Ammon's horn (tissue), 1 donor: Measurements from ENCODE around the gene GALNT18.

Experiments
- DNase-seq: peaks from one replicate; pipeline ENCODE4 v3.0.0-alpha.2; 2016; ENCODE audit warnings: low spot score

GALNT18 gene

GRCh38 chr11:11621573-11622339 lies at the start of gene GALNT18:
Gene GALNT18, minus strand, starts transcription at chr11:11622005.
- peak; percentile 97 for DNase-seq

GRCh38 chr11:11670574-11670973 lies 48.8 kb upstream of the GALNT18 start:
- DNase-seq, result no peak

- DNase-seq, result peak; percentile 44
Measured at GRCh38 chr11:11669233-11669846, 47.5 kb upstream of the GALNT18 start.

- DNase-seq, result no peak
Measured at GRCh38 chr11:11668781-11669180, 47.0 kb upstream of the GALNT18 start.

GRCh38 chr11:11668274-11668673 lies 46.5 kb upstream of the GALNT18 start:
- no peak for DNase-seq

- DNase-seq, result no peak
Measured at GRCh38 chr11:11667056-11667455, 45.3 kb upstream of the GALNT18 start.

GRCh38 chr11:11665407-11665806 lies 43.6 kb upstream of the GALNT18 start:
- no peak for DNase-seq

GRCh38 chr11:11663907-11664306 lies 42.1 kb upstream of the GALNT18 start:
- DNase-seq, result no peak

GRCh38 chr11:11662578-11662977 lies 40.8 kb upstream of the GALNT18 start:
- no peak for DNase-seq

GRCh38 chr11:11661326-11662040 lies 39.7 kb upstream of the GALNT18 start:
- no peak for DNase-seq

GRCh38 chr11:11660363-11660740 lies 38.5 kb upstream of the GALNT18 start:
- peak; percentile 21 for DNase-seq

GRCh38 chr11:11659567-11660362 lies 38.0 kb upstream of the GALNT18 start:
- DNase-seq, result no peak

GRCh38 chr11:11657218-11657955 lies 35.6 kb upstream of the GALNT18 start:
- no peak for DNase-seq

GRCh38 chr11:11641581-11641980 lies 19.8 kb upstream of the GALNT18 start:
- peak; percentile 45 for DNase-seq

- DNase-seq, result peak; percentile 77
Measured at GRCh38 chr11:11640996-11641395, 19.2 kb upstream of the GALNT18 start.

GRCh38 chr11:11640152-11640551 lies 18.3 kb upstream of the GALNT18 start:
- no peak for DNase-seq

GRCh38 chr11:11636671-11637070 lies 14.9 kb upstream of the GALNT18 start:
- DNase-seq, result no peak

GRCh38 chr11:11635443-11635842 lies 13.6 kb upstream of the GALNT18 start:
- no peak for DNase-seq

- DNase-seq, result peak; percentile 62
Measured at GRCh38 chr11:11629368-11629767, 7.6 kb upstream of the GALNT18 start.

- no peak for DNase-seq
Measured at GRCh38 chr11:11628651-11629050, 6.8 kb upstream of the GALNT18 start.

- no peak for DNase-seq
Measured at GRCh38 chr11:11626128-11626527, 4.3 kb upstream of the GALNT18 start.

GRCh38 chr11:11624926-11625325 lies 3.1 kb upstream of the GALNT18 start:
- DNase-seq, result no peak
